ENCODE measurements around the gene GRK2. TPM values are rescaled to one million over a fixed set of nuclear protein-coding genes. Genes with fewer than 3 reads are reported as not detected.

Gene GRK2
- total RNA-seq, 1 donor from 2014 or later: 53.1 TPM

- no peak for DNase-seq (ENCODE audit: extremely low spot score, unreplicated experiment)
- Mint-ChIP-seq H3K4me3 (peak overlapping the region; percentile 69), H3K9me3 (no peaks in the 10 kb centered on the region), H3K36me3 (no peaks in the 10 kb centered on the region), H3K27me3 (no peaks in the 10 kb centered on the region), H3K4me1 (ENCODE audit: unreplicated experiment) (peaks cover 10% of the 10 kb centered on the region), H3K27ac (no peak overlapping the region)
- no peak for TF ChIP-seq CTCF (conservative IDR thresholded peaks at IDR 0.05)
Measured at GRCh38 chr11:67303835-67304411, 37.6 kb downstream of the GRK2 start.

GRCh38 chr11:67304511-67305113 lies 38.3 kb downstream of the GRK2 start:
- Mint-ChIP-seq H3K36me3 (no peaks in the 10 kb centered on the region), H3K4me1 (ENCODE audit: unreplicated experiment) (peaks cover 10% of the 10 kb centered on the region), H3K4me3 (peak overlapping the region; percentile 69), H3K27ac (peak overlapping the region; percentile 68), H3K9me3 (no peaks in the 10 kb centered on the region), H3K27me3 (no peaks in the 10 kb centered on the region)
- no peak for TF ChIP-seq CTCF (conservative IDR thresholded peaks at IDR 0.05)
- no peak for DNase-seq (ENCODE audit: extremely low spot score, unreplicated experiment)

- H3K4me1 Mint-ChIP-seq (ENCODE audit: unreplicated experiment): peaks cover 10% of the 10 kb centered on the region
- no peak for TF ChIP-seq CTCF (conservative IDR thresholded peaks at IDR 0.05)
- H3K27me3 Mint-ChIP-seq: no peaks in the 10 kb centered on the region
- no peak overlapping the region for H3K4me3 Mint-ChIP-seq
- no peak overlapping the region for H3K27ac Mint-ChIP-seq
- no peak for DNase-seq (ENCODE audit: extremely low spot score, unreplicated experiment)
- H3K36me3 Mint-ChIP-seq: no peaks in the 10 kb centered on the region
- no peaks in the 10 kb centered on the region for H3K9me3 Mint-ChIP-seq
Measured at GRCh38 chr11:67306769-67307544, 40.7 kb downstream of the GRK2 start.

- TF ChIP-seq CTCF (conservative IDR thresholded peaks at IDR 0.05): no peak
- H3K9me3 Mint-ChIP-seq: no peaks in the 10 kb centered on the region
- peaks cover 11% of the 10 kb centered on the region for H3K4me1 Mint-ChIP-seq (ENCODE audit: unreplicated experiment)
- no peak for DNase-seq (ENCODE audit: extremely low spot score, unreplicated experiment)
- H3K27ac Mint-ChIP-seq: no peak overlapping the region
- H3K4me3 Mint-ChIP-seq: no peak overlapping the region
- H3K27me3 Mint-ChIP-seq: no peaks in the 10 kb centered on the region
- H3K36me3 Mint-ChIP-seq: no peaks in the 10 kb centered on the region
Measured at GRCh38 chr11:67307545-67308001, 41.3 kb downstream of the GRK2 start.

- no peak overlapping the region for H3K27ac Mint-ChIP-seq
- H3K4me1 Mint-ChIP-seq (ENCODE audit: unreplicated experiment): peaks cover 10% of the 10 kb centered on the region
- no peaks in the 10 kb centered on the region for H3K36me3 Mint-ChIP-seq
- no peaks in the 10 kb centered on the region for H3K27me3 Mint-ChIP-seq
- no peaks in the 10 kb centered on the region for H3K9me3 Mint-ChIP-seq
- no peak overlapping the region for H3K4me3 Mint-ChIP-seq
- no peak for TF ChIP-seq CTCF (conservative IDR thresholded peaks at IDR 0.05)
- DNase-seq (ENCODE audit: extremely low spot score, unreplicated experiment): no peak
Measured at GRCh38 chr11:67308031-67308866, 42.0 kb downstream of the GRK2 start.
